ENCODE measurements around the gene NUP188.

The NUP188 gene

DNA sequence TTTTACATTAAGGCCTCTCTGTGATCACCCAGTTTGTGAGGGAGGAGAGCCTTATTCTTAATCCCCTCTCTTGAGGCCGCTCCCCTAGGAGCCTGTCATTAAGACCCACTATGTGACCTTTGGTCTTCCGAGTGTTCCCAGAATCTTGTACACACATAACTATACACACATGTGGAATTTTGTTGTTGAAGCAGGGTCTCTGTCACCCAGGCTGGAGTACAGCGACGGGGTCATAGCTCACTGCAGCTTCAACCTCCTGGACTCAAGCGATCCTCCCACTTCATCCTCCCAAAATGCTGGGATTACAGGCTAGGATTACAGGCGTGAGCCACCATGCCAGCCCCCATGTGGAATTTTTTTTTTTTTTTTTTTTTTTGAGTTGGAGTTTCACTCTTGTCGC, 41.5 kb upstream of the NUP188 start:
- Histone ChIP-seq H3K9ac (ENCODE audit: low read depth, low read length) (no peak overlapping the region), H3K4me3 (ENCODE audit: low read depth, low read length) (no peak overlapping the region), H3K4me1 (ENCODE audit: control insufficient read depth, insufficient read depth, low read length) (no peaks in the 10 kb centered on the region), H3K9me3 (ENCODE audit: control insufficient read depth, insufficient read depth, low read length) (no peaks in the 10 kb centered on the region), H3K36me3 (ENCODE audit: control insufficient read depth, insufficient read depth, low read length) (peaks cover 37% of the 10 kb centered on the region), H3K27me3 (ENCODE audit: control insufficient read depth, insufficient read depth, low read length) (no peaks in the 10 kb centered on the region)

DNA sequence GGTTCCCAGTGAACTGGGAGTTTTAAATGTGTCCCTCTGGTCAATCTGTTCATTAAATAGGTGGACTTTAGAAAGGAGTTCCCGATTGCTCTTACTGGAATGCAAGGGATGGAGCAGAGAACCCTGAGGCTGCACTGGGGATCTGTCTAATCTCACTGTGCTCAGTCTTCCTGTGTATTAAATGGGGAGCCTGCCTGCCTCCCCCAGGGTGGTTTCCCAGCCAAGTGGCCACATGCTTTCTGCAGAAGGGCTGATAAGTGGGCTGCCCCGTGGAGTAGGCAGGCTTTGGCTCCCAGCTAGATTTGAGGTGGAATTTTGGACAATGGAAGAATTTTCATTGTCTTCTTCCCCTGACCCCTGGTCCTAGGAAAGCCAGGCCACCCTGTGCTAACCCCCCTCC, 40.8 kb upstream of the NUP188 start:
- Histone ChIP-seq H3K9me3 (ENCODE audit: control insufficient read depth, insufficient read depth, low read length) (no peaks in the 10 kb centered on the region), H3K4me3 (ENCODE audit: low read depth, low read length) (no peak overlapping the region), H3K4me1 (ENCODE audit: control insufficient read depth, insufficient read depth, low read length) (peaks cover 1% of the 10 kb centered on the region), H3K36me3 (ENCODE audit: control insufficient read depth, insufficient read depth, low read length) (peaks cover 35% of the 10 kb centered on the region), H3K9ac (ENCODE audit: low read depth, low read length) (no peak overlapping the region), H3K27me3 (ENCODE audit: control insufficient read depth, insufficient read depth, low read length) (no peaks in the 10 kb centered on the region)

DNA sequence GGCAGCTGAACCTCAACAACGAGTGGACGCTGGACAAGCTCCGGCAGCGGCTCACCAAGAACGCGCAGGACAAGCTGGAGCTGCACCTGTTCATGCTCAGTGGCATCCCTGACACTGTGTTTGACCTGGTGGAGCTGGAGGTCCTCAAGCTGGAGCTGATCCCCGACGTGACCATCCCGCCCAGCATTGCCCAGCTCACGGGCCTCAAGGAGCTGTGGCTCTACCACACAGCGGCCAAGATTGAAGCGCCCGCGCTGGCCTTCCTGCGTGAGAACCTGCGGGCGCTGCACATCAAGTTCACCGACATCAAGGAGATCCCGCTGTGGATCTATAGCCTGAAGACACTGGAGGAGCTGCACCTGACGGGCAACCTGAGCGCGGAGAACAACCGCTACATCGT, 39.1 kb upstream of the NUP188 start:
- H3K36me3 ChIP-seq (ENCODE audit: control insufficient read depth, insufficient read depth, low read length) = peaks cover 34% of the 10 kb centered on the region
- peaks cover 10% of the 10 kb centered on the region for H3K4me1 ChIP-seq (ENCODE audit: control insufficient read depth, insufficient read depth, low read length)
- H3K4me3 ChIP-seq (ENCODE audit: low read depth, low read length) = no peak overlapping the region
- H3K9me3 ChIP-seq (ENCODE audit: control insufficient read depth, insufficient read depth, low read length) = no peaks in the 10 kb centered on the region
- H3K27me3 ChIP-seq (ENCODE audit: control insufficient read depth, insufficient read depth, low read length) = no peaks in the 10 kb centered on the region
- no peak overlapping the region for H3K9ac ChIP-seq (ENCODE audit: low read depth, low read length)

DNA sequence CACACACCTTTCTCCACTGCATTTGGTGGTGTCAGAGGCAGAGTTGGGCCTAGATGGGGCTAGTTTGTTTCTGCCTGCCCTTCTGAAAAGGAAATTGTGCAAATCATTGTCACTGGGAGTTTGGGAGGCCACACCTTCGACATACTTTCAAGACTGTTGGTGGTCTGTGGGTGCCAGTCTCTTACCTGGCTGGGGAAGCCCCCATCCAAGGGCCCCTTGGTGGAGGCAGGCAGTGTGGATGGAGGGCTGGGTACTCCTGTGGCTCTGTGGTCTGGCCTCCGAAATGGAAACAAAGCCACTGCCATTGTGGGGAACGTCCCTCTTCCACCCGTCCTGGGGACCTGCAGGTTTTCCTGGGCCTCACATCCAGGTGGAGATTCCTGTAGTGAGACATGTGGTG, 37.6 kb upstream of the NUP188 start:
- Histone ChIP-seq H3K27me3 (ENCODE audit: control insufficient read depth, insufficient read depth, low read length) (no peaks in the 10 kb centered on the region), H3K9me3 (ENCODE audit: control insufficient read depth, insufficient read depth, low read length) (no peaks in the 10 kb centered on the region), H3K4me3 (ENCODE audit: low read depth, low read length) (no peak overlapping the region), H3K36me3 (ENCODE audit: control insufficient read depth, insufficient read depth, low read length) (peaks cover 37% of the 10 kb centered on the region), H3K9ac (ENCODE audit: low read depth, low read length) (no peak overlapping the region), H3K4me1 (ENCODE audit: control insufficient read depth, insufficient read depth, low read length) (peaks cover 10% of the 10 kb centered on the region)

DNA sequence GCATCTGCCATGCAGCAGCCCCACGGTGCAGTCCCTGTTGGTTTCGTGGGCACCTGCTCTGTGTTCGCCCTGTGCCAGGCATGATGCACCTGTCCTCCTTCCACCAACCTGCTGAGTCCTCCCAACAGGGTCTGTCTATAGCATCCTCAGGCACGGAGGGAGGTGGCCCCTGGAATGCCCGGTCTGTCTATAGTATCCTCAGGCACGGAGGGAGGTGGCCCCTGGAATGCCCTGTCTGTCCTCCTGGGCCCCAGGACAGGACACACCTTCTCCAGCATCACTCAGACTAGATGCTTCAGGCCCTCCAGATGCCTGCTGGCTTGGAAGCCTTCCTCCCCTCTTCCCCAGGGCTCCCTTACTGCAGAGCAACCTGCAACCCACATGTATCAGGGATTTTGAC, 36.6 kb upstream of the NUP188 start:
- Histone ChIP-seq H3K9ac (ENCODE audit: low read depth, low read length) (no peak overlapping the region), H3K27me3 (ENCODE audit: control insufficient read depth, insufficient read depth, low read length) (no peaks in the 10 kb centered on the region), H3K9me3 (ENCODE audit: control insufficient read depth, insufficient read depth, low read length) (no peaks in the 10 kb centered on the region), H3K36me3 (ENCODE audit: control insufficient read depth, insufficient read depth, low read length) (peaks cover 39% of the 10 kb centered on the region), H3K4me1 (ENCODE audit: control insufficient read depth, insufficient read depth, low read length) (peaks cover 10% of the 10 kb centered on the region), H3K4me3 (ENCODE audit: low read depth, low read length) (no peak overlapping the region)

DNA sequence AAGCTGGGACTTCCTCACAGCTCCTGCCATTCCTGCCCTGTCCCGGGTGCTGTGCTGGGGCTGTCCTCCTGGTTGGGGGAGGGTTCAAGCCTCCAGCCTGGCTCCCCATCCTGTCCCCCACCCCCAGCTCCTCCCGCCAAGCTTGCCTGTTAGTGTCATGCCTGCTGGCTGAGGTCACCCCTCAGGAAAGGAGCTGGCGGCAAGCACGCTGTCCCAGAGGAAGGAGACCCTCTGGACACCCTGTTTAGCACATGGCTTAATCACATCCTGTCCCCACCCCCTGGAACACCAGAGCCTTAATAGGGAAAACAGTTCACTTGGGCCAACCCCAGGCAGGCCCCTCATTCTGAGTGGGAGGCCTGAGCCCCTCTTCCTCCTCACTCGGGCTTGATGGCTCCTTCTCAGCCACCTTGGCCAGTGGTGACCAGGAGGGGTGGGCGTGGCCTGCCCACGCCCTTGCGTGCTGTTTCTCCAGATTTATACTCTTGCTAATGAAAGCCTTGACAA, 35.9 kb upstream of the NUP188 start:
- Histone ChIP-seq H3K9me3 (ENCODE audit: control insufficient read depth, insufficient read depth, low read length) (no peaks in the 10 kb centered on the region), H3K4me3 (ENCODE audit: low read depth, low read length) (no peak overlapping the region), H3K27me3 (ENCODE audit: control insufficient read depth, insufficient read depth, low read length) (no peaks in the 10 kb centered on the region), H3K9ac (ENCODE audit: low read depth, low read length) (peak overlapping the region; percentile 28), H3K36me3 (ENCODE audit: control insufficient read depth, insufficient read depth, low read length) (peaks cover 46% of the 10 kb centered on the region), H3K4me1 (ENCODE audit: control insufficient read depth, insufficient read depth, low read length) (peaks cover 10% of the 10 kb centered on the region)

DNA sequence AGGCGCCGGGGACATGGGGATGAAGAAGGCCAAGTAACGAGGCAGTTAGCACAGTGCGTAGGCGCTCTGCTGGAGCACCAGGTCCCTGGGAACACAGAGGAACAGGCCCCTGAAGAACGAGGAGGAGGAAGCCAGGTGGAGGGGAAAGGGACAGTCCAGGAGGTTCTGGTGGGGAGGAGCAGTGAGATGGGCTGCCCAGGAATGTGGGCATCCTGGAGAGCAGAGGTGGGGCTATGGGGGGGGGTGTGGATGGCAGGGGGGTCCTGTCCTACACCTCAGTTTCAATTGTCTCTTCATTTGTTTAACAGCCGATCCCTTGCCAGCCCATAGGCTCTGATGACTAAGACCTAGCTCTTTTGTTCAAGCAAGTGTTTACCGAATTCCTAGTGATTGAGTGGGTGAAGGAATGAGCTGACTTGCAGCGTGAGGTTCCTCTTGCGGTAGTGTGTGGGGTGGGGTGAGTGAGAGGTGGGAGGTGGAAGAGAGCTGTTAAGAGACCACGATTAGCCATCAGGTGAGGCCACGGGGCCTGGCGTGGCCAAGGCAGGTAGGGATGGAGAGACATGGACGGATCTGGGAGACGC, 35.1 kb upstream of the NUP188 start:
- no peaks in the 10 kb centered on the region for H3K9me3 ChIP-seq (ENCODE audit: control insufficient read depth, insufficient read depth, low read length)
- no peaks in the 10 kb centered on the region for H3K27me3 ChIP-seq (ENCODE audit: control insufficient read depth, insufficient read depth, low read length)
- peaks cover 48% of the 10 kb centered on the region for H3K36me3 ChIP-seq (ENCODE audit: control insufficient read depth, insufficient read depth, low read length)
- H3K9ac ChIP-seq (ENCODE audit: low read depth, low read length) = peak overlapping the region; percentile 28
- H3K4me1 ChIP-seq (ENCODE audit: control insufficient read depth, insufficient read depth, low read length) = peaks cover 10% of the 10 kb centered on the region
- peak overlapping the region; percentile 22 for H3K4me3 ChIP-seq (ENCODE audit: low read depth, low read length)

DNA sequence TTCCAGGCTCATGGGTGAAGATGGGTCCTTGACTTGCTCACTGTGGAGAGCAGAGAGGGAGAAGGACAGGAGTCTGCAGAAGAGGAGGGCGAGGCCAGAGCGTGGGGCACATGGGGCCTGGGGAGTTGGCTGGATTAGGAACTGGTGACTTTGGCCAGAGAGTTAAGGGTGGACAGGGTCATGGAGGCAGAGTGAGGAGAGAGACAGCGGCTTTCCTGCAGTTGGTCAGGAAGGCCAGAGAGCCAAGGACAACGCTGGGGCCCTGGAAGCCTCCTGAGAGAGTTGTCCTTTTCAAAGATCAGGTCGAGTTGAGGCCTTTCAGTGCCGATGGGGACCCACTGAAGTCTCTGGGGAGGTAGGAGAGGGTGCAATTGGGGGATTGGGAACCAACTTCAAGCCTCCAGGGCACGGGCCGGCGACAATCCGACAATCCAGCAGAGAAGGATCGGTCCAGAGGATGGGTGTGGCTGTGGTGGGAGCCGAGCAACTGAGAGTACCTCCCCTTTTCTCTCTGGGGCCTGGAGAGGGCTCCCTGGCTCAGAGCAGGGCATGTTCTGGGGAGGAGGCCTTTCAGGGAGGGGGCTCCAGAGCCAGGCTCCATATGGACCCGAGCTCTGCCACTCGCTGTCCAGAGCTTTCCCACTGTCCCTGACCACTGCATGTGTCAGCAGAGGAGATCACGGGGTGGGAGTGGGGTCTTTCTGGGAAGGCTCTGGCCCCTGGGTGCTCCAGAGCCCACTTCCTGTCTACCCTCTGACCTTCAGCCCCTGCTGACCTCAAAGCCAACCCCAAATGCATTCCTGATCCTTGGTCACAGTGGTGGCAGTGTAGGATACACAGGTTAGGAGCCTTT, 34.2 kb upstream of the NUP188 start:
- Histone ChIP-seq H3K27me3 (ENCODE audit: control insufficient read depth, insufficient read depth, low read length) (no peaks in the 10 kb centered on the region), H3K9ac (ENCODE audit: low read depth, low read length) (no peak overlapping the region), H3K4me1 (ENCODE audit: control insufficient read depth, insufficient read depth, low read length) (peaks cover 10% of the 10 kb centered on the region), H3K4me3 (ENCODE audit: low read depth, low read length) (no peak overlapping the region), H3K36me3 (ENCODE audit: control insufficient read depth, insufficient read depth, low read length) (peaks cover 46% of the 10 kb centered on the region), H3K9me3 (ENCODE audit: control insufficient read depth, insufficient read depth, low read length) (no peaks in the 10 kb centered on the region)

DNA sequence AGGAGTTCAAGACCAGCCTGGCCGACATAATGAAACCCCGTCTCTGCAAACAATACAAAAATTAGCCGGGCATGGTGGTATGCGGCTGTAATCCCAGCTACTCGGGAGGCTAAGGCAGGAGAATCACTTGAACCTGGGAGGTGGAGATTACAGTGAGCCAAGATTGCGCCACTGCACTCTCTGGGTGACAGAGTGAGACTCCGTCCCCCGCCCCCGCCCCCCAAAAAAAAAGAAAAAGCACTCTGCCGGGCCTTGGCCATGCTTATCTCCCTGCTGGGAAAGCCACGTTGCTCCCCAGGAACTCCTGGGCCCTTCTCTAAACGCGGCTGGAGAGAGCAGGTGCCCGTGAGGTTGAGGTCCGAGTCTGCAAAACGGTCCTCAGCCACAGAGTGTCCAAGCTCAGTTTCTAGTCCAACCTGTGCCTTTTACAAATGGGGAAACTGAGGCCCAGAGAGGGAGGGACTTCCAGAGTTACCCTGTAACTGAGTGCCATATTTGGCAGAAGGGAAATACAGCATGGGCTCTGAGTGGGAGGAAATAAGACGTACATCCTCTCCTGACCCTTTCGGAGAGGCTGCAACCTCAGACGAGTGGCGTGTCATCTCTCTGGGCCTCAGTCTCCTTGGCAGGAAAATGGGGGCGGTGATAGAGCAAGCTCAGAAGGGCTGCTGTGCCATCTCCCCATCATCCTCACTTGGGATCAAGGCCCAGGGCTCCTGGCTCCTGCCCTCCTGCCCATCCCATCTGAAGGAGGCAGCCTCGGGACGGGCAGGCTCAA, 33.3 kb upstream of the NUP188 start:
- Histone ChIP-seq H3K4me3 (ENCODE audit: low read depth, low read length) (no peak overlapping the region), H3K9me3 (ENCODE audit: control insufficient read depth, insufficient read depth, low read length) (no peaks in the 10 kb centered on the region), H3K9ac (ENCODE audit: low read depth, low read length) (no peak overlapping the region), H3K36me3 (ENCODE audit: control insufficient read depth, insufficient read depth, low read length) (peaks cover 41% of the 10 kb centered on the region), H3K27me3 (ENCODE audit: control insufficient read depth, insufficient read depth, low read length) (no peaks in the 10 kb centered on the region), H3K4me1 (ENCODE audit: control insufficient read depth, insufficient read depth, low read length) (peaks cover 10% of the 10 kb centered on the region)

DNA sequence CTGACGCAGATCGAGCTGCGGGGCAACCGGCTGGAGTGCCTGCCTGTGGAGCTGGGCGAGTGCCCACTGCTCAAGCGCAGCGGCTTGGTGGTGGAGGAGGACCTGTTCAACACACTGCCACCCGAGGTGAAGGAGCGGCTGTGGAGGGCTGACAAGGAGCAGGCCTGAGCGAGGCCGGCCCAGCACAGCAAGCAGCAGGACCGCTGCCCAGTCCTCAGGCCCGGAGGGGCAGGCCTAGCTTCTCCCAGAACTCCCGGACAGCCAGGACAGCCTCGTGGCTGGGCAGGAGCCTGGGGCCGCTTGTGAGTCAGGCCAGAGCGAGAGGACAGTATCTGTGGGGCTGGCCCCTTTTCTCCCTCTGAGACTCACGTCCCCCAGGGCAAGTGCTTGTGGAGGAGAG, 31.3 kb upstream of the NUP188 start:
- Histone ChIP-seq H3K4me1 (ENCODE audit: control insufficient read depth, insufficient read depth, low read length) (peaks cover 10% of the 10 kb centered on the region), H3K27me3 (ENCODE audit: control insufficient read depth, insufficient read depth, low read length) (no peaks in the 10 kb centered on the region), H3K9me3 (ENCODE audit: control insufficient read depth, insufficient read depth, low read length) (no peaks in the 10 kb centered on the region), H3K4me3 (ENCODE audit: low read depth, low read length) (no peak overlapping the region), H3K9ac (ENCODE audit: low read depth, low read length) (no peak overlapping the region), H3K36me3 (ENCODE audit: control insufficient read depth, insufficient read depth, low read length) (peaks cover 32% of the 10 kb centered on the region)

DNA sequence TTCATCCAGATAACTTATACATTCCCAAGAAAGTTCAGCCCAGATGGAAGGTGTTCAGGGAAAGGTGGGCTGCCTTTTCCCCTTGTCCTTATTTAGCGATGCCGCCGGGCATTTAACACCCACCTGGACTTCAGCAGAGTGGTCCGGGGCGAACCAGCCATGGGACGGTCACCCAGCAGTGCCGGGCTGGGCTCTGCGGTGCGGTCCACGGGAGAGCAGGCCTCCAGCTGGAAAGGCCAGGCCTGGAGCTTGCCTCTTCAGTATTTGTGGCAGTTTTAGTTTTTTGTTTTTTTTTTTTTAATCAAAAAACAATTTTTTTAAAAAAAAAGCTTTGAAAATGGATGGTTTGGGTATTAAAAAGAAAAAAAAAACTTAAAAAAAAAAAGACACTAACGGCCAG, 30.8 kb upstream of the NUP188 start:
- peaks cover 32% of the 10 kb centered on the region for H3K36me3 ChIP-seq (ENCODE audit: control insufficient read depth, insufficient read depth, low read length)
- H3K9ac ChIP-seq (ENCODE audit: low read depth, low read length) = no peak overlapping the region
- no peaks in the 10 kb centered on the region for H3K9me3 ChIP-seq (ENCODE audit: control insufficient read depth, insufficient read depth, low read length)
- H3K27me3 ChIP-seq (ENCODE audit: control insufficient read depth, insufficient read depth, low read length) = no peaks in the 10 kb centered on the region
- H3K4me1 ChIP-seq (ENCODE audit: control insufficient read depth, insufficient read depth, low read length) = peaks cover 12% of the 10 kb centered on the region
- no peak overlapping the region for H3K4me3 ChIP-seq (ENCODE audit: low read depth, low read length)
